Measurements from ENCODE around the gene CACNA1S. TPM values are rescaled to one million over a fixed set of nuclear protein-coding genes. Genes with fewer than 3 reads are reported as not detected.

Gene CACNA1S
- total RNA-seq, 1 donor from 2014 or later: not detected

- Histone ChIP-seq H3K4me2 (ENCODE audit: low read length) (peak within 1 kb of the TSS; percentile 97), H3K9me3 (ENCODE audit: insufficient read depth, low read depth, low read length) (no peaks in the 10 kb centered on the region), H2AFZ (ENCODE audit: low read depth, low read length) (peak within 1 kb of the TSS; percentile 83), H3K4me3 (ENCODE audit: insufficient read depth, low read depth, low read length) (peak within 1 kb of the TSS; percentile 80), H3K9ac (ENCODE audit: low read length) (peak within 1 kb of the TSS; percentile 83), H3K4me1 (ENCODE audit: insufficient read depth, low read length) (peaks cover 7% of the 10 kb centered on the region), H3K27ac (ENCODE audit: low read depth, low read length) (peak within 1 kb of the TSS; percentile 53), H3K79me2 (ENCODE audit: insufficient read depth, low read length) (peaks cover 14% of the 10 kb centered on the region), H3K27me3 (ENCODE audit: insufficient read depth, low read length) (peaks cover 9% of the 10 kb centered on the region), H4K20me1 (ENCODE audit: insufficient read depth, low read length) (peaks cover 3% of the 10 kb centered on the region), H3K36me3 (ENCODE audit: insufficient read depth, low read length) (peaks cover 10% of the 10 kb centered on the region)
- Mint-ChIP-seq H3K4me3 (ENCODE audit: unreplicated experiment) (peak within 1 kb of the TSS; percentile 96), H3K9me3 (ENCODE audit: unreplicated experiment) (no peaks in the 10 kb centered on the region), H3K27me3 (ENCODE audit: low read depth, unreplicated experiment) (peaks cover 16% of the 10 kb centered on the region), H3K4me1 (ENCODE audit: low read depth, unreplicated experiment) (peaks cover 3% of the 10 kb centered on the region), H3K36me3 (ENCODE audit: low read depth, unreplicated experiment) (peaks cover 7% of the 10 kb centered on the region), H3K27ac (ENCODE audit: unreplicated experiment) (peak within 1 kb of the TSS; percentile 88)
- TF ChIP-seq CTCF (IDR thresholded peaks at IDR 0.05; ENCODE audit: insufficient read depth, low read depth, low read length): no peak
- no peak for TF ChIP-seq EZH2 (IDR thresholded peaks at IDR 0.05; ENCODE audit: insufficient read depth, low read length)
- FAIRE-seq (no peak), DNase-seq (ENCODE audit: low read depth) (peak; percentile 76)
Measured at GRCh38 chr1:201154389-201155165, 42.4 kb upstream of the CACNA1S start, which contains the start of gene TMEM9. Gene TMEM9, minus strand, starts transcription at chr1:201154474. Its CDS starts 551 bp downstream, at chr1:201153923.

GRCh38 chr1:201153474-201154388, 41.5 kb upstream of the CACNA1S start:
- Mint-ChIP-seq H3K4me3 (ENCODE audit: unreplicated experiment) (peak overlapping the region; percentile 96), H3K4me1 (ENCODE audit: low read depth, unreplicated experiment) (peaks cover 3% of the 10 kb centered on the region), H3K36me3 (ENCODE audit: low read depth, unreplicated experiment) (peaks cover 15% of the 10 kb centered on the region), H3K27me3 (ENCODE audit: low read depth, unreplicated experiment) (peaks cover 15% of the 10 kb centered on the region), H3K27ac (ENCODE audit: unreplicated experiment) (peak overlapping the region; percentile 87), H3K9me3 (ENCODE audit: unreplicated experiment) (no peaks in the 10 kb centered on the region)
- Histone ChIP-seq H3K27ac (ENCODE audit: low read depth, low read length) (peak overlapping the region; percentile 53), H3K4me1 (ENCODE audit: insufficient read depth, low read length) (peaks cover 7% of the 10 kb centered on the region), H3K27me3 (ENCODE audit: insufficient read depth, low read length) (peaks cover 9% of the 10 kb centered on the region), H3K79me2 (ENCODE audit: insufficient read depth, low read length) (peaks cover 14% of the 10 kb centered on the region), H3K4me2 (ENCODE audit: low read length) (peak overlapping the region; percentile 97), H4K20me1 (ENCODE audit: insufficient read depth, low read length) (peaks cover 9% of the 10 kb centered on the region), H3K9me3 (ENCODE audit: insufficient read depth, low read depth, low read length) (no peaks in the 10 kb centered on the region), H2AFZ (ENCODE audit: low read depth, low read length) (peak overlapping the region; percentile 83), H3K4me3 (ENCODE audit: insufficient read depth, low read depth, low read length) (peak overlapping the region; percentile 80), H3K9ac (ENCODE audit: low read length) (peak overlapping the region; percentile 83), H3K36me3 (ENCODE audit: insufficient read depth, low read length) (peaks cover 15% of the 10 kb centered on the region)
- DNase-seq (ENCODE audit: low read depth) (peak; percentile 29), FAIRE-seq (no peak)
- TF ChIP-seq EZH2 (IDR thresholded peaks at IDR 0.05; ENCODE audit: insufficient read depth, low read length) (no peak), CTCF (IDR thresholded peaks at IDR 0.05; ENCODE audit: insufficient read depth, low read depth, low read length) (no peak)

Data from astrocyte (in vitro differentiated cells and primary cell).